Testis (tissue), 2 donors: ENCODE measurements around the gene PLPPR1.

Experiments used
- POLR2A ChIP-seq: fragments of 450-650 bp; IDR thresholded peaks from one replicate; pipeline ENCODE4 v1.6.1; 2017; ENCODE audit warnings: antibody characterized with exemption, mild to moderate bottlenecking, moderate library complexity
- TF ChIP-seq, protein P1 (sequence below), 3 experiments: fragments of 450-650 bp in 2 of 3; fragments of 200-600 bp in 1 of 3; sonication (generic) in 1 of 3; IDR thresholded peaks; one replicate each; pipeline ENCODE4 v1.5.1; 2016 to 2019; ENCODE audit warnings: antibody characterized with exemption in 3 of 3, mild to moderate bottlenecking in 2 of 3, moderate library complexity in 1 of 3

DNA sequence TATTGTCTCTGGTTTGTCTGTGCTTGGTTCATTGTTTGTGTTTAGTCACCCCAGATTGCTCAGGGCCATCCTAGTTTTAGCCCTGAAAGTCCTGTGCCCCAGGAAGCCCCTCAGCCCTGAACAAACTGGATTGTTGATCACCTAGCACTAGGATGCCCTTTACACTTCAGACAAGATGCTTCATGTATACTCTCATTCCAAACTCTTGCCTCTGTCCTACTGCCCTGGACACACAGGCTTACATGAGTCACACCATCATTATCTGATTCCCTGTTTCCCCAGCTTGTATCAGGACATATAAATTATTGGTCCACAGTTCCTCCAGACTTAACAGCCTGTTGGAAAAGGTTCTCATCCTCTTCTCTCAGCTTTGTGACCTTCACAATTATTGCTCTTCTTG lies 236.2 kb downstream of the PLPPR1 start:
- TF ChIP-seq, protein P1, sequence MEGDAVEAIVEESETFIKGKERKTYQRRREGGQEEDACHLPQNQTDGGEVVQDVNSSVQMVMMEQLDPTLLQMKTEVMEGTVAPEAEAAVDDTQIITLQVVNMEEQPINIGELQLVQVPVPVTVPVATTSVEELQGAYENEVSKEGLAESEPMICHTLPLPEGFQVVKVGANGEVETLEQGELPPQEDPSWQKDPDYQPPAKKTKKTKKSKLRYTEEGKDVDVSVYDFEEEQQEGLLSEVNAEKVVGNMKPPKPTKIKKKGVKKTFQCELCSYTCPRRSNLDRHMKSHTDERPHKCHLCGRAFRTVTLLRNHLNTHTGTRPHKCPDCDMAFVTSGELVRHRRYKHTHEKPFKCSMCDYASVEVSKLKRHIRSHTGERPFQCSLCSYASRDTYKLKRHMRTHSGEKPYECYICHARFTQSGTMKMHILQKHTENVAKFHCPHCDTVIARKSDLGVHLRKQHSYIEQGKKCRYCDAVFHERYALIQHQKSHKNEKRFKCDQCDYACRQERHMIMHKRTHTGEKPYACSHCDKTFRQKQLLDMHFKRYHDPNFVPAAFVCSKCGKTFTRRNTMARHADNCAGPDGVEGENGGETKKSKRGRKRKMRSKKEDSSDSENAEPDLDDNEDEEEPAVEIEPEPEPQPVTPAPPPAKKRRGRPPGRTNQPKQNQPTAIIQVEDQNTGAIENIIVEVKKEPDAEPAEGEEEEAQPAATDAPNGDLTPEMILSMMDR (IDR thresholded peaks at IDR 0.05): no peak
- no peak for TF ChIP-seq POLR2A
